SK-N-SH (cell line): ENCODE measurements around the gene KLF2. TPM values are rescaled to one million over a fixed set of nuclear protein-coding genes. Genes with fewer than 3 reads are reported as not detected.
A peak's percentile ranks its signal among the peaks of the same experiment; 100 is the strongest.

Experiments used
- CTCF ChIA-PET: fragments of 300-600, 350-600 bp; formaldehyde crosslinking; extraction: SDS; loops from one replicate; lab custom pipeline; 2021; lab: Yijun Ruan, JAX
- POLR2A ChIA-PET: fragments of 350-600 bp; sonication (Branson Sonifier 250); formaldehyde crosslinking; extraction: SDS; loops from one replicate; lab custom pipeline; 2020; ENCODE audit warnings: antibody characterized with exemption, inconsistent platforms; lab: Yijun Ruan, JAX
- DNase-seq: peaks from one replicate; pipeline ENCODE4 v3.0.0; 2012
- H2AFZ ChIP-seq: fragments of 200-600 bp; sonication (generic); 2 replicates; pipeline ENCODE4 v1.8.1; 2016; ENCODE audit warnings: antibody characterized with exemption, mild to moderate bottlenecking, low read depth
- H3F3A ChIP-seq: fragments of 200-600 bp; sonication (generic); replicated peaks from 2 replicates; pipeline ENCODE3; 2016; ENCODE audit warnings: antibody characterized with exemption, mild to moderate bottlenecking; ENCODE audit not compliant: insufficient read depth
- H3K27ac ChIP-seq, 2 experiments: fragments of 200-500 bp in 1 of 2; fragments of 200-600 bp in 1 of 2; sonication (Bioruptor generic) in 1 of 2; sonication (generic), shearing (Covaris generic) in 1 of 2; 2 replicates each; pipeline versions ENCODE4 v1.5.1 to v1.6.1; 2014 to 2016; ENCODE audit warnings: low read depth in 2 of 2, inconsistent platforms in 1 of 2, low read length in 1 of 2, mild to moderate bottlenecking in 1 of 2, mixed read lengths in 1 of 2
- H3K27me3 ChIP-seq: fragments of 200-600 bp; sonication (generic), shearing (Covaris generic); 2 replicates; pipeline ENCODE4 v1.6.1; 2016; ENCODE audit warnings: mixed run types; ENCODE audit not compliant: insufficient read depth
- H3K36me3 ChIP-seq, 2 experiments: fragments of 200-500 bp in 1 of 2; fragments of 200-600 bp in 1 of 2; sonication (Bioruptor generic) in 1 of 2; sonication (generic) in 1 of 2; replicated peaks in 1 of 2; 2 replicates each; pipeline versions ENCODE3 to v1.5.1; 2014 to 2016; ENCODE audit warnings: low read length in 1 of 2, mild to moderate bottlenecking in 1 of 2; ENCODE audit not compliant: insufficient read depth in 2 of 2, control insufficient read depth in 1 of 2
- H3K4me1 ChIP-seq, 2 experiments: fragments of 200-500 bp in 1 of 2; fragments of 200-600 bp in 1 of 2; sonication (Bioruptor generic) in 1 of 2; sonication (generic), shearing (Covaris generic) in 1 of 2; 2 replicates each; pipeline versions ENCODE4 v1.5.1 to v1.6.1; 2014 to 2016; ENCODE audit warnings: low read depth in 1 of 2, low read length in 1 of 2, mixed run types in 1 of 2; ENCODE audit not compliant: insufficient read depth in 2 of 2, control insufficient read depth in 1 of 2
- H3K4me2 ChIP-seq: fragments of 200-600 bp; sonication (generic), shearing (Covaris generic); 2 replicates; pipeline ENCODE4 v1.6.1; 2017; ENCODE audit warnings: mixed run types
- H3K4me3 ChIP-seq, 2 experiments: fragments of 200-500 bp in 1 of 2; fragments of 200-600 bp in 1 of 2; sonication (Bioruptor generic) in 1 of 2; sonication (generic), shearing (Covaris generic) in 1 of 2; 2 replicates each; pipeline versions ENCODE4 v1.5.1 to v1.8.1; 2014 to 2016; ENCODE audit warnings: low read depth in 2 of 2, inconsistent platforms in 1 of 2, low read length in 1 of 2, mild to moderate bottlenecking in 1 of 2, mixed read lengths in 1 of 2, moderate library complexity in 1 of 2
- H3K79me2 ChIP-seq: fragments of 200-600 bp; sonication (generic); 2 replicates; pipeline ENCODE4 v1.8.1; 2017; ENCODE audit warnings: mild to moderate bottlenecking; ENCODE audit not compliant: insufficient read depth
- H3K9ac ChIP-seq: fragments of 200-600 bp; sonication (generic); 2 replicates; pipeline ENCODE4 v1.6.1; 2017; ENCODE audit warnings: mixed run types
- H3K9me2 ChIP-seq: fragments of 200-600 bp; sonication (generic); 2 replicates; pipeline ENCODE4 v1.6.1; 2017; ENCODE audit warnings: mixed run types
- H3K9me3 ChIP-seq: fragments of 200-600 bp; sonication (generic); 2 replicates; pipeline ENCODE4 v1.6.1; 2017; ENCODE audit warnings: mixed run types, mild to moderate bottlenecking, moderate library complexity
- H4K20me1 ChIP-seq: fragments of 200-600 bp; sonication (generic); 2 replicates; pipeline ENCODE4 v1.6.1; 2017; ENCODE audit warnings: mild to moderate bottlenecking, mixed run types; ENCODE audit not compliant: insufficient read depth
- EZH2phosphoT487 ChIP-seq: fragments of 200-600 bp; sonication (generic); IDR thresholded peaks from 2 replicates; pipeline ENCODE4 v1.6.1; 2017; ENCODE audit warnings: low read depth, mixed run types, mild to moderate bottlenecking, antibody characterized with exemption, moderate library complexity, borderline replicate concordance
- NRF1 ChIP-seq: IDR thresholded peaks from 2 replicates; pipeline ENCODE4 v1.6.1; 2012; ENCODE audit warnings: low read depth, mild to moderate bottlenecking, low read length
- SMC3 ChIP-seq: IDR thresholded peaks from 2 replicates; pipeline ENCODE4 v1.6.1; 2012; ENCODE audit warnings: low read depth, low read length, improper control_type of control experiment
- WGBS: methylation state at CpG from one replicate; pipeline ENCODE4 v1.1.6; 2017; ENCODE audit warnings: low lambda C conversion rate; 5-methylcytosine and 5-hydroxymethylcytosine counted together
- polyA plus RNA-seq, 3 experiments: library from polyadenylated mRNA; depleted of rRNA; stranded (reverse); fragments of >200 nt; gene quantifications; 2 replicates each; pipeline ENCODE4 v1.2.3, GENCODE V29; 2012
- TF ChIP-seq, protein P1 (sequence below): IDR thresholded peaks from 2 replicates; pipeline ENCODE4 v1.6.1; 2012; ENCODE audit warnings: mild to moderate bottlenecking, low read depth, low read length, moderate library complexity

KLF2 gene
- polyA plus RNA-seq, 1 of the 3 experiments (the other 2 are of a cell fraction), result 6.9 TPM

DNA sequence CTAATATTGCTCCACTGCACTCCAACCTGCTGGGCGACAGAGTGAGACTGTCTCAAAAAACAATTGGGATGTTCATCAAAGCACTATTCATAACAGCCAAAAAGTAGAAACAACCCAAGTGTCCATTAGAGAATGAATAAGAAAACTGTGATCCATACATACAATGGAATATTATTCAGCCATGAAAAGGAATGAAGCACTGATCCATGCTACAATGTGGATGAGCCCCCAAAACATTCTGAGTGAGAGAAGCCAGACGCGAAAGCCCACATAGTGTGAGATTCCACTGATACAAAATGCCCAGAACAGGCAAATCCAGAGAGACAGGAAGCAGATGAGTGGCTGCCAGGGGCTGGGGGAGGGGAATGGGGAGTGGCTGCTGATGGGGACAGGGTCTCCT is 16.0 kb downstream of the KLF2 start (continued):
- TF ChIP-seq, protein P1, sequence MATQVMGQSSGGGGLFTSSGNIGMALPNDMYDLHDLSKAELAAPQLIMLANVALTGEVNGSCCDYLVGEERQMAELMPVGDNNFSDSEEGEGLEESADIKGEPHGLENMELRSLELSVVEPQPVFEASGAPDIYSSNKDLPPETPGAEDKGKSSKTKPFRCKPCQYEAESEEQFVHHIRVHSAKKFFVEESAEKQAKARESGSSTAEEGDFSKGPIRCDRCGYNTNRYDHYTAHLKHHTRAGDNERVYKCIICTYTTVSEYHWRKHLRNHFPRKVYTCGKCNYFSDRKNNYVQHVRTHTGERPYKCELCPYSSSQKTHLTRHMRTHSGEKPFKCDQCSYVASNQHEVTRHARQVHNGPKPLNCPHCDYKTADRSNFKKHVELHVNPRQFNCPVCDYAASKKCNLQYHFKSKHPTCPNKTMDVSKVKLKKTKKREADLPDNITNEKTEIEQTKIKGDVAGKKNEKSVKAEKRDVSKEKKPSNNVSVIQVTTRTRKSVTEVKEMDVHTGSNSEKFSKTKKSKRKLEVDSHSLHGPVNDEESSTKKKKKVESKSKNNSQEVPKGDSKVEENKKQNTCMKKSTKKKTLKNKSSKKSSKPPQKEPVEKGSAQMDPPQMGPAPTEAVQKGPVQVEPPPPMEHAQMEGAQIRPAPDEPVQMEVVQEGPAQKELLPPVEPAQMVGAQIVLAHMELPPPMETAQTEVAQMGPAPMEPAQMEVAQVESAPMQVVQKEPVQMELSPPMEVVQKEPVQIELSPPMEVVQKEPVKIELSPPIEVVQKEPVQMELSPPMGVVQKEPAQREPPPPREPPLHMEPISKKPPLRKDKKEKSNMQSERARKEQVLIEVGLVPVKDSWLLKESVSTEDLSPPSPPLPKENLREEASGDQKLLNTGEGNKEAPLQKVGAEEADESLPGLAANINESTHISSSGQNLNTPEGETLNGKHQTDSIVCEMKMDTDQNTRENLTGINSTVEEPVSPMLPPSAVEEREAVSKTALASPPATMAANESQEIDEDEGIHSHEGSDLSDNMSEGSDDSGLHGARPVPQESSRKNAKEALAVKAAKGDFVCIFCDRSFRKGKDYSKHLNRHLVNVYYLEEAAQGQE, result no peak

DNA sequence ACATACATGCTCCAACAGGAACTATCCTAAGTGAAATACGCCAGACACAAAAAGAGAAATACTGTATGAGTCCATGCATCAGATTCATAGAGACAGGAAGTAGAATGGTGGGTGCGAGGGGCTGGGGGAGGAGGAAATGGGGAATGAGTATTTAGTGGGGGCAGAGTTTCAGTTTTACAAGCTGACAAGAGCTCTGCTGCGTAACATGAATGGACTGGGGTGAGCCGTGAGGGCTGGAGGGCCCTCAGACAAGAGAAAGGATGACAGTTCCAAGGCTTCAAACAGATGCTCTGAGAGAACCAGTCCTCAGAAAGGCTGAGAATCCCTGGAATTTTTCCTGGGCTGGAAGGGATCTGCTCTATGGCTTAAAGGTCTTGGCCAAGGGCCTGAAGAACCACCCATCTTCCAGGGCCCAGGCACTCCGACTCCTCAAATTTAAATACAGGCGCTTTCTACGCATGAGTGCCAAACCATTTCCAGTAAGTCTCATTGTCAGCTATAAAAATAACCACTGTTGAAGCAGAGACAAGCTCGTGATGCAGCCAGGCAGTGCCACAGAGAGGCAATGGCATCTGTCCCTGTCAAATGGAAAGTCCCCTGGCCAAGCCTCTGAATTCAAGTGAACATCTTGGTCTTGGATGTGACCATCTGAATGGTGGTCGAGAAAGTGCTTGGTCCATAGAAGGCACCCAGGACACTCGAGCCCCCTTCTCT is 17.5 kb downstream of the KLF2 start:
- ChIA-PET POLR2A (no interaction called here), CTCF (no interaction called here)
- Histone ChIP-seq H3K27ac (peak overlapping the region in 1 of 2 experiments; percentile 60; a peak in 1 of 4 replicates), H3K9me2 (no peaks in the 10 kb centered on the region), H3F3A (peaks cover 26% of the 10 kb centered on the region), H3K9me3 (no peaks in the 10 kb centered on the region), H3K4me1 (peaks cover 0 to 22% of the 10 kb centered on the region in 2 experiments; a peak in 3 of 4 replicates), H3K27me3 (no peaks in the 10 kb centered on the region), H3K4me3 (no peak overlapping the region)
- DNase-seq, result no peak
- TF ChIP-seq NRF1 (no peak), SMC3 (no peak)
- TF ChIP-seq, all 33 proteins: peak for 0
- Histone ChIP-seq H3K79me2 (no peaks in the 10 kb centered on the region), H2AFZ (no peak overlapping the region), H3K4me2 (no peak overlapping the region), H4K20me1 (no peaks in the 10 kb centered on the region), H3K36me3 (no peaks in the 10 kb centered on the region), H3K9ac (no peak overlapping the region)
- WGBS, result 77% methylated on average over 9 of the region's 10 CpGs

DNA sequence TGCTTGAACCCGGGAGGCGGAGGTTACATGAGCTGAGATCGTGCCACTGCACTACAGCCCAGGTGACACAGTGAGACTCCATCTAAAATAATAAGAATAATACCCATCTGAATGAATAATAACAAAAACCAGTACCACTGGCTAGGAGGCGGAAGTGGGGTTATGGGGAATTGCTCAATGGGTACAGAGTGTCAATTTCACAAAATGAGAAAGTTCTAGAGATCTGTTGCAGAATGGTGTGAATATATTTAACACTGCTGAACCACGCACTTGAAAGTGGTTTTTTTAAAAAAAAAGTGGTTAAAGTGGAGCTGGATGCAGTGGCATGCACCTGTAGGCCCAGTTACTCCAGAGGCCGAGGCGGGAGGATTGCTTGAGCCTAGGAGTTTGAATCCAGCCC is 18.5 kb downstream of the KLF2 start:
- Histone ChIP-seq H3K27ac (no peak overlapping the region; a peak in 1 of 4 replicates), H3K79me2 (no peaks in the 10 kb centered on the region), H2AFZ (no peak overlapping the region), H3K9ac (no peak overlapping the region), H3K4me2 (no peak overlapping the region), H3K27me3 (no peaks in the 10 kb centered on the region), H3F3A (peaks cover 21% of the 10 kb centered on the region), H3K36me3 (no peaks in the 10 kb centered on the region), H3K4me1 (peaks cover 0 to 15% of the 10 kb centered on the region in 2 experiments; a peak in 3 of 4 replicates), H3K4me3 (no peak overlapping the region), H3K9me3 (no peaks in the 10 kb centered on the region), H4K20me1 (no peaks in the 10 kb centered on the region), H3K9me2 (no peaks in the 10 kb centered on the region)
- ChIA-PET CTCF (interaction anchor here (0.8 kb wide), 1 partner anchor 43 kb away, joined by 3 read pairs; no protein-coding TSS in a partner anchor), POLR2A (interaction anchor here (0.6 kb wide), 1 partner anchor 40 kb away, joined by 5 read pairs; no protein-coding TSS in a partner anchor)
- no peak for DNase-seq
- TF ChIP-seq, protein P1, result no peak
- TF ChIP-seq EZH2phosphoT487, result no peak
- WGBS, result 95% methylated on average over 7 of the region's 7 CpGs
